ENCODE results near the gene IFFO2. TPM values are rescaled to one million over a fixed set of nuclear protein-coding genes. Genes with fewer than 3 reads are reported as not detected.

The IFFO2 gene
- total and polyA plus RNA-seq, 10 of the 15 experiments (the other 5 are each of a cell fraction or from before 2014, with no cell fraction given): 1.2 to 18.4 (median 6.7) TPM

DNA sequence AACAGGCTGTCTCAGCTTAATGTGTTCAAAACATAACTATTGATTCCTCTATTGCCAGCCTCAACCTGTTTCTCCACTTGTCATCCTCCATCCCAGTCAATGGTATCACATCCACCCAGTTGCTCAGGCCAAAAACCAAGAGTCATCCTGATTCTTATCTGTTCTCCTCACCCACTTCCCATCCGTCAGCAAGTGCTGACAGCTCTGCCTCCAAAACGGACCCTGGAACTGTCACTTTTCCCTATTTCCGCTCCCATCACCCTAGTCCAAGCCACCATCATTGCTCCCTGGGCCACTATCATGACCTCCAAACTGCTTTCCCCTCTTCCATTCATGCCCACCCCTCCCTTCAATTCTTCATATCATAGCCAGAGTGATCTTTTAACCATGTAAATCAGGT is 36.2 kb upstream of the IFFO2 start:
- no peaks in the 10 kb centered on the region for H3K9me3 ChIP-seq (replicated peaks; ENCODE audit: control insufficient read depth, insufficient read depth, low read length)
- ChIA-PET CTCF (interaction anchor here (1.0 kb wide), 1 partner anchor 25 kb away, joined by 3 read pairs; no protein-coding TSS in a partner anchor), SMC1A (ENCODE audit: uncharacterized antibody, unreplicated experiment) (no interaction called here), RAD21 (ENCODE audit: unreplicated experiment) (no interaction called here), POLR2A (no interaction called here)
- no peak overlapping the region for H2AFZ ChIP-seq (ENCODE audit: control insufficient read depth, low read depth, low read length)
- H3K27me3 ChIP-seq (replicated peaks in 1 of 2; ENCODE audit: control insufficient read depth in 2 of 2, insufficient read depth in 2 of 2, low read length in 1 of 2): 0 out of 4 replicates have a peak, but pooled peaks cover 0 to 2% of the 10 kb centered on the region in 2 experiments
- no peaks in the 10 kb centered on the region for H4K20me1 ChIP-seq (ENCODE audit: control insufficient read depth, insufficient read depth)
- intact Hi-C loops (cut with micrococcal nuclease; ENCODE audit: unreplicated experiment): no loop called here
- no peak overlapping the region for H3K9ac ChIP-seq (ENCODE audit: control insufficient read depth, insufficient read depth, low read length)
- in situ Hi-C loops (cut with MboI): no loop called here
- no peaks in the 10 kb centered on the region for H3K79me2 ChIP-seq (ENCODE audit: control insufficient read depth, insufficient read depth, low read length)
- ATAC-seq (no peak), FAIRE-seq (no peak), DNase-seq (ENCODE audit: low read depth, low spot score) (no peak)
- no peaks in the 10 kb centered on the region for H3K4me1 ChIP-seq (ENCODE audit: control insufficient read depth, insufficient read depth, low read length)
- H3K4me2 ChIP-seq (ENCODE audit: control insufficient read depth, insufficient read depth): no peak overlapping the region
- H3K27ac ChIP-seq (ENCODE audit: control insufficient read depth, insufficient read depth): no peak overlapping the region
- no TSS peak for BruUV-seq (replicated peaks)
- H3K36me3 ChIP-seq (ENCODE audit: control insufficient read depth in 2 of 2, insufficient read depth in 2 of 2, low read length in 1 of 2): no peaks in the 10 kb centered on the region
- H3K4me3 ChIP-seq: no peak overlapping the region
- WGBS (ENCODE audit: insufficient coverage, insufficient replicate concordance, low lambda C conversion rate, missing lambda C conversion rate): 22% methylated on average over 3 of the region's 3 CpGs
- TF ChIP-seq SMAD5 (IDR thresholded peaks at IDR 0.05; ENCODE audit: low read depth) (no peak), KDM1A (IDR thresholded peaks at IDR 0.05; ENCODE audit: borderline replicate concordance) (no peak), MEF2A (IDR thresholded peaks at IDR 0.05; ENCODE audit: insufficient read depth, low read depth, low read length) (no peak), MYC (IDR thresholded peaks at IDR 0.05; ENCODE audit: insufficient read depth, insufficient read length, insufficient replicate concordance, low read length, severe bottlenecking) (no peak), ZBTB40 (IDR thresholded peaks at IDR 0.05; ENCODE audit: borderline replicate concordance) (no peak), LARP7 (IDR thresholded peaks at IDR 0.05) (no peak), RBBP5 (conservative IDR thresholded peaks at IDR 0.05) (no peak)
- TF ChIP-seq, protein P1, sequence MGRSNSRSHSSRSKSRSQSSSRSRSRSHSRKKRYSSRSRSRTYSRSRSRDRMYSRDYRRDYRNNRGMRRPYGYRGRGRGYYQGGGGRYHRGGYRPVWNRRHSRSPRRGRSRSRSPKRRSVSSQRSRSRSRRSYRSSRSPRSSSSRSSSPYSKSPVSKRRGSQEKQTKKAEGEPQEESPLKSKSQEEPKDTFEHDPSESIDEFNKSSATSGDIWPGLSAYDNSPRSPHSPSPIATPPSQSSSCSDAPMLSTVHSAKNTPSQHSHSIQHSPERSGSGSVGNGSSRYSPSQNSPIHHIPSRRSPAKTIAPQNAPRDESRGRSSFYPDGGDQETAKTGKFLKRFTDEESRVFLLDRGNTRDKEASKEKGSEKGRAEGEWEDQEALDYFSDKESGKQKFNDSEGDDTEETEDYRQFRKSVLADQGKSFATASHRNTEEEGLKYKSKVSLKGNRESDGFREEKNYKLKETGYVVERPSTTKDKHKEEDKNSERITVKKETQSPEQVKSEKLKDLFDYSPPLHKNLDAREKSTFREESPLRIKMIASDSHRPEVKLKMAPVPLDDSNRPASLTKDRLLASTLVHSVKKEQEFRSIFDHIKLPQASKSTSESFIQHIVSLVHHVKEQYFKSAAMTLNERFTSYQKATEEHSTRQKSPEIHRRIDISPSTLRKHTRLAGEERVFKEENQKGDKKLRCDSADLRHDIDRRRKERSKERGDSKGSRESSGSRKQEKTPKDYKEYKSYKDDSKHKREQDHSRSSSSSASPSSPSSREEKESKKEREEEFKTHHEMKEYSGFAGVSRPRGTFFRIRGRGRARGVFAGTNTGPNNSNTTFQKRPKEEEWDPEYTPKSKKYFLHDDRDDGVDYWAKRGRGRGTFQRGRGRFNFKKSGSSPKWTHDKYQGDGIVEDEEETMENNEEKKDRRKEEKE (IDR thresholded peaks at IDR 0.05): no peak
- TF ChIP-seq, protein P2, sequence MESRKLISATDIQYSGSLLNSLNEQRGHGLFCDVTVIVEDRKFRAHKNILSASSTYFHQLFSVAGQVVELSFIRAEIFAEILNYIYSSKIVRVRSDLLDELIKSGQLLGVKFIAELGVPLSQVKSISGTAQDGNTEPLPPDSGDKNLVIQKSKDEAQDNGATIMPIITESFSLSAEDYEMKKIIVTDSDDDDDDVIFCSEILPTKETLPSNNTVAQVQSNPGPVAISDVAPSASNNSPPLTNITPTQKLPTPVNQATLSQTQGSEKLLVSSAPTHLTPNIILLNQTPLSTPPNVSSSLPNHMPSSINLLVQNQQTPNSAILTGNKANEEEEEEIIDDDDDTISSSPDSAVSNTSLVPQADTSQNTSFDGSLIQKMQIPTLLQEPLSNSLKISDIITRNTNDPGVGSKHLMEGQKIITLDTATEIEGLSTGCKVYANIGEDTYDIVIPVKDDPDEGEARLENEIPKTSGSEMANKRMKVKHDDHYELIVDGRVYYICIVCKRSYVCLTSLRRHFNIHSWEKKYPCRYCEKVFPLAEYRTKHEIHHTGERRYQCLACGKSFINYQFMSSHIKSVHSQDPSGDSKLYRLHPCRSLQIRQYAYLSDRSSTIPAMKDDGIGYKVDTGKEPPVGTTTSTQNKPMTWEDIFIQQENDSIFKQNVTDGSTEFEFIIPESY (IDR thresholded peaks at IDR 0.05): no peak
- TF ChIP-seq, protein P3, sequence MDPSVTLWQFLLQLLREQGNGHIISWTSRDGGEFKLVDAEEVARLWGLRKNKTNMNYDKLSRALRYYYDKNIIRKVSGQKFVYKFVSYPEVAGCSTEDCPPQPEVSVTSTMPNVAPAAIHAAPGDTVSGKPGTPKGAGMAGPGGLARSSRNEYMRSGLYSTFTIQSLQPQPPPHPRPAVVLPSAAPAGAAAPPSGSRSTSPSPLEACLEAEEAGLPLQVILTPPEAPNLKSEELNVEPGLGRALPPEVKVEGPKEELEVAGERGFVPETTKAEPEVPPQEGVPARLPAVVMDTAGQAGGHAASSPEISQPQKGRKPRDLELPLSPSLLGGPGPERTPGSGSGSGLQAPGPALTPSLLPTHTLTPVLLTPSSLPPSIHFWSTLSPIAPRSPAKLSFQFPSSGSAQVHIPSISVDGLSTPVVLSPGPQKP (IDR thresholded peaks at IDR 0.05; ENCODE audit: low read depth, low read length): no peak
- TF ChIP-seq, protein P4, sequence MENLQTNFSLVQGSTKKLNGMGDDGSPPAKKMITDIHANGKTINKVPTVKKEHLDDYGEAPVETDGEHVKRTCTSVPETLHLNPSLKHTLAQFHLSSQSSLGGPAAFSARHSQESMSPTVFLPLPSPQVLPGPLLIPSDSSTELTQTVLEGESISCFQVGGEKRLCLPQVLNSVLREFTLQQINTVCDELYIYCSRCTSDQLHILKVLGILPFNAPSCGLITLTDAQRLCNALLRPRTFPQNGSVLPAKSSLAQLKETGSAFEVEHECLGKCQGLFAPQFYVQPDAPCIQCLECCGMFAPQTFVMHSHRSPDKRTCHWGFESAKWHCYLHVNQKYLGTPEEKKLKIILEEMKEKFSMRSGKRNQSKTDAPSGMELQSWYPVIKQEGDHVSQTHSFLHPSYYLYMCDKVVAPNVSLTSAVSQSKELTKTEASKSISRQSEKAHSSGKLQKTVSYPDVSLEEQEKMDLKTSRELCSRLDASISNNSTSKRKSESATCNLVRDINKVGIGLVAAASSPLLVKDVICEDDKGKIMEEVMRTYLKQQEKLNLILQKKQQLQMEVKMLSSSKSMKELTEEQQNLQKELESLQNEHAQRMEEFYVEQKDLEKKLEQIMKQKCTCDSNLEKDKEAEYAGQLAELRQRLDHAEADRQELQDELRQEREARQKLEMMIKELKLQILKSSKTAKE (IDR thresholded peaks at IDR 0.05; ENCODE audit: low read depth, poor library complexity, severe bottlenecking): no peak

Measured in GM12878 (cell line).